NCI-H2171 treated with DMSO at 0.1 percent for 48 hours (cell line): ENCODE measurements around the gene MFGE8.

ENCODE experiments used
- DNase-seq: peaks from one replicate; lab custom pipeline; 2025; lab: John Stamatoyannopoulos, UW

The MFGE8 gene

GRCh38 chr15:88918738-88919137 lies 5.6 kb upstream of the MFGE8 start:
- no peak for DNase-seq

- no peak for DNase-seq
Measured at GRCh38 chr15:88917760-88918159, 4.6 kb upstream of the MFGE8 start.

GRCh38 chr15:88915354-88915753 lies 2.2 kb upstream of the MFGE8 start:
- DNase-seq, result no peak

- no peak for DNase-seq
Measured at GRCh38 chr15:88913850-88914169, 631 bp upstream of the MFGE8 start.

- no peak for DNase-seq
Measured at GRCh38 chr15:88912500-88912921, 668 bp downstream of the MFGE8 start.

GRCh38 chr15:88911766-88912118 lies 1.4 kb downstream of the MFGE8 start:
- no peak for DNase-seq

- DNase-seq, result no peak
Measured at GRCh38 chr15:88909956-88910831, 3.0 kb downstream of the MFGE8 start.

GRCh38 chr15:88908697-88909621 lies 4.2 kb downstream of the MFGE8 start:
- DNase-seq, result no peak

- DNase-seq, result no peak
Measured at GRCh38 chr15:88908123-88908522, 5.1 kb downstream of the MFGE8 start.

- no peak for DNase-seq
Measured at GRCh38 chr15:88907111-88907510, 6.1 kb downstream of the MFGE8 start.

GRCh38 chr15:88906551-88906950 lies 6.6 kb downstream of the MFGE8 start:
- no peak for DNase-seq

GRCh38 chr15:88906130-88906529 lies 7.0 kb downstream of the MFGE8 start:
- no peak for DNase-seq

GRCh38 chr15:88905576-88905975 lies 7.6 kb downstream of the MFGE8 start:
- no peak for DNase-seq

- peak; percentile 64 for DNase-seq
Measured at GRCh38 chr15:88904624-88905327, 8.4 kb downstream of the MFGE8 start.

- DNase-seq, result no peak
Measured at GRCh38 chr15:88904257-88904623, 8.9 kb downstream of the MFGE8 start.

GRCh38 chr15:88902846-88903245 lies 10.3 kb downstream of the MFGE8 start:
- no peak for DNase-seq

- no peak for DNase-seq
Measured at GRCh38 chr15:88902221-88902835, 10.9 kb downstream of the MFGE8 start.

- no peak for DNase-seq
Measured at GRCh38 chr15:88901508-88902220, 11.5 kb downstream of the MFGE8 start.

- DNase-seq, result no peak
Measured at GRCh38 chr15:88900982-88901418, 12.2 kb downstream of the MFGE8 start.

GRCh38 chr15:88900309-88900981 lies 12.7 kb downstream of the MFGE8 start:
- DNase-seq, result no peak

GRCh38 chr15:88899251-88899650 lies 13.9 kb downstream of the MFGE8 start:
- no peak for DNase-seq
